HT-29 (cell line): Measurements from ENCODE around the gene LRRC4. TPM values are rescaled to one million over a fixed set of nuclear protein-coding genes. Genes with fewer than 3 reads are reported as not detected.

Source experiments
- DNase-seq: peaks from one replicate; pipeline ENCODE4 v3.0.0-alpha.2; 2015; ENCODE audit warnings: low spot score
- total RNA-seq: library from RNA; depleted of rRNA; stranded (reverse); fragments of >200 nt; shearing (Covaris generic); gene quantifications from 2 replicates; pipeline ENCODE4 v1.2.3, GENCODE V29; 2014

The LRRC4 gene
- total RNA-seq, 1 experiment from 2014 or later: not detected

DNA sequence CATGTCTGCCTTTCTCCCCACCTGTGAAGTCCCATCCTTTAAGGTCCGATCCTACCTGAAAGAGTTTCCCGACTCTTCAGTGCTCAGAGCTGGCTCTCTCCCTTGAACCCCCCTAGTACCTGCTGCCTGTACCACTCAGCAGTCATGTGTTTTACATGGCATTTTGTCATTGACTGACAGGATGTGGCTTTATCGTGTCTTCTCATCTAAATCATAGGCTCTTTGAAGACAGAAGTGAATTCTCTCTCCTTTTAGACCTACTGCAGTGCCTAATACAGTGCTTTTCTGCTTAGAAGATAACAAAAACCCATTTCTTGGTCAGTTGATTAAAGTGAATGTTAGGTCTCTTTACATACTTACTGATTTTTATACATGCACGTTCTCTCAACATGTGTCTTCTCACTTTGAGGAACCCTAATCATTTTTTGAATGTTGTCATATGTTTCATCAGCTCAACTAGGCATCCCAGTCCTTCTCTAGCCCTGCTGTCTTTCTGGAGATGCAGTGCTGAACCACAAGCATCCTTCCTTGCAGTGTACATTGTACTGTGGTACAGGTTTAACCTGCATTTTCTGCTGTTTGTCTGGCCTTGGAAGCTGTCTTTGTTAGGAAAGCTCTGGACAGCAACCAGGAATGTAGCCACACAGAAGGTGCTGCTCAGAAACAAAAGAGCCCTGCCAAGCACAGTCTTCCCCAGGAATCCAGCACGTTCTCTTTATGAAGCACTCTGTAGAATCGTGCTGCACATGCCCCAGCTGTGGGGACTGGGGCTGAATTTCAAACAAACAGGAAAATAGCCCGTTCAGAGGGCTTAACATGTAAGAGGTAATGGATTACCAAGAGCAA, 28.1 kb upstream of the LRRC4 start:
- no peak for DNase-seq

DNA sequence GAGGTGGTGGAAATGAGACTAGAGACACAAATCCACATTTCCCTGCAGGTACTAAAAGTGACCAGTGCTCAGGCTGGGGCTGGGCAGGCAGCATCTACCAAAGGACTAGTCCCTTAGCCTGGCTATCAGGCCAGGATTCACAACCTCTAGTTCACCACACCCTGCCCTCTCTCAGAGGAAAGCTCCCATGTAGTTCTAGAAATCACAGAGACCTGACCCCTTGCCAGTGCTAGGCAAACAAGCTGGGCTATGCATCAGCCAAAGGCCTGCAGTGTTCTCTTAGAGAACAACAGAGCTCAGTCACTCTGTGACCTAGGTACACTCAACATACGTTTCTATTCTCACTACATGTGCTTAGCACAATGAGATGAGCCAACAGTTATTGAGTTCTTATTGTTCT, 26.7 kb upstream of the LRRC4 start:
- DNase-seq: no peak

DNA sequence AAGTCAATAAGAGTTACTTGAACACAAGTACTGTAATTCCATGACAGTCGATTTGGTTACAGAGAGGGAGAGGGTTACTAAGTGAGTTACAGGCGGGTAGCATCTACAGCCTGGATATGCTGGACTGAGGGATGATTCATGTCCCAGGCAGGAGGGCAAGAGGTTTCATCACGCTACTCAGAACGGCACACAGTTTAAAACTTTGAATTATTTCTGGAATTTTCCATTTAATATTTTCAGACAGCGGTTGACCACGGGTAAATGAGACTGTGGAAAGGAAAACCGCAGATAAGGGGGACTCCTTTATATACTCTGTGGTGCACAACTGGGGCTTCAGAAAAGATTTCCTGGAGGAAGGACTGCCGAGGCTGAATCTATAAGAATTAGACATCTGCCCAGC, 25.7 kb upstream of the LRRC4 start:
- no peak for DNase-seq

DNA sequence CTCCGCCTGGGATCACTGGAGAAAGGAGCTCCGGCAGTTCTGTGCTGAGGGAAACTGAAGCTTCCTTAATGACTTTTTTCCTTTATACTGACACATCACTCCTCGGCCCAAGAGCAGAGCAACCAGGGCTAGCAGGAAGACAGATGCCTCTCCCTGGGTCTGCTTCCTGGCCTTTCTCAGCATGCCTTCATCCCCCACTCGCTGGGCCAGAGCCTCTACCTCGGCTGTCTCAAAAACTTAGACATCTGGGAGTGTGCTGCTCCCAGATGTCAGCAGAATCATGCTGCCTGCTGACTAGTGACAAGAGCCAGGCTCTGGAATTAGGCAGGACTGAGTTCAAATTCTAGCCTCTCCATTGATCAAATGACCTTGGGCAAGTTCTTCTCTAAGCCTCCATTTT, 24.4 kb upstream of the LRRC4 start:
- DNase-seq: no peak

DNA sequence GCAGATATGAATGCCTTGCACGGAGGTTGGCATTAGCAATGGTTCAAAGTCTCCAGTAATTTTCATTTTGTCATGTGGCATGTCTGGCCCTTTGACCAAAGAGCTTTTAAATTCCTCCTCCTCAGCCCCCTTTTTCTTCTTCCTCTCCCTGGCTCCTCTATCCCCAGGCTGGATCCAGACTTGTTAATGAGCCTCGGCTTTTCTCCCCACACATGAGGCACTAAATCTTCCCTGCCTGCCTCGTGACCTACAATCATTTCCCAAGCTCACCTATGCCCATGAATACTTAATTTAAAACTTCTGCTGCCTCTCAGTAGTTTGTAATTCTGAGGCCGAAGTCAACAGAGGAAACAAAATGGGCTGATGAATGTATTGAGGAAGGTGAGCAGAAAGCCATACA, 23.3 kb upstream of the LRRC4 start:
- no peak for DNase-seq

DNA sequence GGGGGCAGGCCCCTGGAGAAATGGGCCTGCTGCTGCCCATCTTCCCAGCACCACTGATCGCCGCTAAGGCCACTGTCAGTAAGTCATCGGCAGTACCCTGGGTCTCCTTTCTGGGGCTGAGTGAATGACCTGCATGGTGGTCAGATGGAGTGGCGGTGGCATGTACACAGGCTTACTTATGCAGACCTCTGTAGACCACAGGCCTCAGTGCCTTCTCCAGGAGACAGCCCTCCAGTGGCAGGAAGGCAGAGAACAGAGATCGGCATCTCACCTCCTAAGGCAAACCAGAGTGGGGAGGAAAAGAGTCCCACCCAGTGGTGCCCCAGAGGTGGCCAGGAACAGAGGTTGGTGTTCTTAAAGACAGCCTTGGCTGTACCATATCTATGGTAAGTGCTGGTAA, 22.8 kb upstream of the LRRC4 start:
- no peak for DNase-seq

DNA sequence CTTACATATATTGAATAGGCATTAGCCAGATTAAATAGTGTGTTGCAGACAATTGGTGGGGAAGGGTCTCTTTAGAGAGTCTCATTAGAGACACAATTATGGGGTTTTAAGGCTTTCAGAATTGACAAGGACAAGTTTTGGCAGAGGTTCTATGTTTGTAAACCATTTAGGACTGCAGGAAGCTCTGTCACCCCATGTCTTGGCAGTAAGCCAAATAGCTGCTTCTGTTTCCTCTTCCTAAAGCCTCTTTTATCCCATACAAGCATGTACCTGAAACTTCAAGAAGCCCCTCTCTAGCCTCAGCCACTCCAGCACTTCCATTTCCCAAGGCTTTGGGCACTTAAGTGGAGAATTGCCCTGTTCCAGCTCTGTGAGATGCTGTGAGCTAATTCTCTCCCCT, 21.8 kb upstream of the LRRC4 start:
- peak; percentile 53 for DNase-seq

DNA sequence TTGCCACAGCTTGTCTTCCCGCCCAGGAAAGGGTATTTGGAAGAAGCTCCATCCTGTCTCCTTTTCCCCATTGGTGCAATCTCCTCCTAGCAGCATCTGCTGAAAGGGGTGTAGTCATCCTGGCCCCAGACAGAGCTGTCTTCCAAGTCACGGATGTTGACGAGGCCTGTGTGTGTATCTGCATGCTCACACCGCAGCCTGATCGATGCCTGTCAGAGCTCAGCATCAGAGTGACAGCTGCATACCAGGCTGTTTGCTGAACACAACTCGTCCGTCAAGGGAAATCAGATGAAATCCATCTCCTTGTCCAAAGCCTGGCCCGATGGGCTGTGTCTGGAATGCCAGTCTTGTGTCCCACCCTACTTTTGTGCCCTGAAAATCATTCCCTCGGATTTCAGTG, 21.2 kb upstream of the LRRC4 start:
- DNase-seq: no peak

DNA sequence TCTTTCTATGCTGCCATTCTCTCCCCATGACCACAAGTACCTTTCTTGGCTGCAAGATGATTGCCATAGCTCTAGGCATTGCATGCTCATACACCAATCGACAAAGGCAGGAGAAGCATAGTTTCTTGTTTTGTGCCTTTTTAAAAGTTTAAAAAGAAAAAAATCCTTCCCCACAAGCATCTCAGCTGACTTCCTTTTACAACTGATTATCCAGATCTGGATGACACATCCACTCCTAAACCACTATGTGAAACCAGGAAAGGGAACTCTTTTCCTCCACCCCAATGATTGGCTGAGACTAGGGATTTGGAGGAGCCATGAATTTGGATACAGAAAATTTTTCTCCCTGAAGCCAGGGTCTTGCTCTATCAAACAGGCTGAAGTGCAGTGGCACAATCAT, 14.5 kb upstream of the LRRC4 start:
- no peak for DNase-seq

DNA sequence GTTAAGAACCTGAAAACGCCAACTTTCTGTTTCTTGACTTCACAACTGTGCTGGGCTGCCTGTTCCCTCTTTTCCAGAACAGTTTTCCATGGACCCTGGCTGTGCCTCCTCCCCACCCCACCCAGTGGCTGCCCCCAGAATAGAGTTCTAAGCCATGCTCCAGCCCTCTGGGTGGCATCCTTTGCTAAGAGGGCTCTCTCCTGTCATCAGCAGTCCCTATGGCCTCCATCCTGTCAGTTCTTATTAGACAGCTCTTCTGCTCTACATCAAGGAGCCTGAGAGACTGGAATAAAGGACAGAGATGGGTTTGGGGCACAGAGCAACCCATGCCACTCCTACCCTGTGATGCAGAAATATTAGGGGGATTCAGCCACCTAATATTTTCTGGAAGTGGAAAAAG, 13.9 kb upstream of the LRRC4 start:
- no peak for DNase-seq

DNA sequence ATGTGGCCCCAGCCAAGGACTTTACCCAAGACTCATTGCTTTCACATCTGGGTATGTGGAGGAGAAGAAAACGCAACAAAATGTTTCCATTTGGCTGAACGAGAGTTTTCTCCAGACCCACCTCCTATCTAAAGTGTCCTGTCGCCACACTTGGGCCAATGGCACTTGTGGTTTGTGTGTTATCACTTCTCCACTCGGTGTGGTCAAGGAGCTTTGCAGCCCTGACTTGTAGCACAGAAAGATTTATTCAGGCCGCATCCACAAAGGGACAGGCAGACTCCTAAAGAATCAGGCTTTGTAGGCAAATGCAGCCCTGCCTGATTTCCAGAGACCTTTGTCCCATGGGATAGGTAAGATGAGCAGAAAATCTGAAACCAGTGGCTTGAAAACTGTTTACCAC, 12.8 kb upstream of the LRRC4 start:
- DNase-seq: no peak

DNA sequence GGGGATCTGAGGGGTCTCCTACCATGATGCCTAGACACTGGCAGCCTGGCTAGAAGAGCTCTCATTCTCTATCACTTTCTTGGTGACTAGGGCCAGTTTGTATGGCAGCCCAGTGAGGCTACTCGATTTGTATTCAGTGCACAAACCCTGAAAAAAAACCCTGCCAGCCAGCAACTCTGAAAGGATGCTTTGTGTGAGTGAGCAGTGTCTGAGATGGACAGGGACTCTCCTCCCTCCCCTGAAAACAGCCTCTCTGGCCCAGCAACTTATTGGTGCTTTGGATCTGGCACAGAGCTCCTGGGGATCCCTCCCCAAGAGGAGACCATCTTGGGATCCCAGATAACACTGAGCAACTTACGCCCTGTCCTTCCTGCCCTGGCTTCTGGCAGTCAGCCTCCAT, 10.8 kb upstream of the LRRC4 start:
- no peak for DNase-seq

DNA sequence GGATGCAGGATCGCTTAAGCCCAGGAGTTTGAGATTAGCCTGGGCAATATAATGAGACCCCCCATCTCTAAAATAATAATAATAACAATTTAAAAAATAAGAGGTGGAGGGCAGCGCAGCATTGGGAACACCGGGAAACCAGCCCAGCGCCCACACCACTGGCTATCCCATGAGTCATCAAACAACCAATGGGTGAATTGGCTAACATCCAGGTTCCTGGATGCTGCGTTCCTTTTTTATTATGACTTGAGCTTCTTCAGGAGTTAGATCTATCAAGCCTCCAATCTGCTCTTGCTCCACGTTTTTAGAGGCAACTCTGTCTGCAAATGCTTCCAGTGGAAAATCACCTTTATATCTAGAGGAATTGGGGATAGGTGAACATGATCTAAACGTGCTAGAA, 10.0 kb upstream of the LRRC4 start:
- DNase-seq: peak; percentile 75

DNA sequence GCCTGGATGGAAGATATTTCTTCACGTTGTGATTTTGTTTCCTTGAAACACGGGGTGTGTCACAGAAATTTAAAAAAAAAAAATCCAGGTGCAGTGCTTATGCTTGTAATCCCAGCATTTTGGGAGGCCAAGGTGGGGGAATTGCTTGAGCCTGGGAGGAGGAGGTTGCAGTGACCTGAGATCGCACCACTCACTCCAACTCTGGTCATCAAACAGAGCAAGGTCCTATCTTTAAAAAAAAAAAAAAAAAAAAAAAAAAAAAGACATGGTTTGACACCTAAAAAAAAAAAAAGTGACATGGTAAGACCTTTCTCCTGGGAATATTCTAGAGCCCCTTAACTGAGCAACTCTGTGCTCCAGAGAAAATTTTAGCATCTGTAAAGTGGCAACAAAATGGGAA, 9.0 kb upstream of the LRRC4 start:
- DNase-seq: no peak

DNA sequence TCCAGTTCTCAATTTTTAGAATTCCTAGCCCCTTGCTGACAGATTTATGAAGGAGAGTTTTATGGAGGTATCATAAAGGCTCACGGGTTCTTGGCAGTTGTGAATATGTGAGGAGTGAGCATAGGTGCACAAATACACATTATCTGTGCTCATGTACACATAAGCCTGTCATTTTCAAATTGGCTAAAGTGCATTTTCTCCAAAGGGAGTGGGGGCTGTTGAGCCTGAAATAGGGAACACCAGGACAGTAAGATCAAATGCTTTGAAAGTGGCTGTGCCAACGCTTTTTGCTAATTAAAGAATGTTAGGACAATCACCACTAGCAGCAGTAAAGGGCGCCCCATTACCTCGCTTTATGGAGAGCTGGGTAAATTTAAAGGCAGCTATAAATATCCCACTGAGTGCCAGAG, 8.3 kb upstream of the LRRC4 start:
- DNase-seq: no peak

DNA sequence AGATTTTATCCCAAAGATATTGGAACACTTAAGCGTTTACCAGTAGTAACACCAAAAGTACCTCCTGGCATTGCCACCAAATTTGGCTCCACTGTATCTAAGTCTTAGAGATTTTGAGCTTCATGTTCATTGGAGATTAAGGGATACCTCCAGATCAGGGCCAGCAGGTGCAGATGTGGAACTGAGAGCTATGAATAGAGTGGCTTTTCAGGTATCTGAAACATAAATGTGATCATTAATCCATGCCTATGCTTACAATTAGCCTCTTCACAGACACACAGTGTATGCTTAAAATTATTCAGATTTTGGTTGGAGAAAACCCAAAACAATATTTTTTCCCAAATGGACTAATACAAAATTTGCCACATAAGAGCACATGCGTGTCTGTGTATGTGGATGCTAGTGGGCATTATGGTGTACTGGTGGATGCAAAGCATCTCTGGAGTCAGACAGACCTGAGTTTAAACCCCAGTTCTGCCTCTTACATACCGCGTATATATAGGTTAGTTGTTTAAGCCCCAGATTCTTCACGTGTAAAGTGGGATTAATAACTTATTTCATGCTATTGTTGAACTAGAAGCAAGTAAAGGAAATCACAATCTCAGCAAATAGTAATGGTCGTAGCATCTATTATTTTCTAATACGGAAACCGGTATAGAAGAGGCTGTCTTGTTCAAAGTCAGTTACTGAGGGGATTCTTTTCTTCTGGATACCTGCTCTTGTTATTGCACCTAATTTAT, 6.8 kb upstream of the LRRC4 start:
- no peak for DNase-seq

DNA sequence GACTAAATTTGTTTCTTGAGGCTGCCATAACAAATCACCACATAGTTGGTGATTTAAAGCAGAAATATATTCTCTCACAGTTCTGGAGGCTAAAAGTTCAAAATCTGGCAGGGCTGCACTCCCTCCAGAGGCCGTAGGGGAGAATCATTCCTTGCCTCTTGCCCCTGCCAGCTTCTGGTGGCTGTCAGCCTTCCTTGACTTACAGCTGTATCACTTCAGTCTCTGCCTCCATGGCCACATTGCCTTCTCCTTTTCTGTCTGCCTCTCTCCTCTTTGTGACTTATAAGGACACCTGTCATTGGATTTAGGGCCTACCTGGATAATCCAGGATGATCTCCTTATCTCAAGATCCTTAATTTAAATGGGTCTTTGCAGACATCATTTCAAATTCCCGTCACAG, 5.8 kb upstream of the LRRC4 start:
- DNase-seq: no peak

DNA sequence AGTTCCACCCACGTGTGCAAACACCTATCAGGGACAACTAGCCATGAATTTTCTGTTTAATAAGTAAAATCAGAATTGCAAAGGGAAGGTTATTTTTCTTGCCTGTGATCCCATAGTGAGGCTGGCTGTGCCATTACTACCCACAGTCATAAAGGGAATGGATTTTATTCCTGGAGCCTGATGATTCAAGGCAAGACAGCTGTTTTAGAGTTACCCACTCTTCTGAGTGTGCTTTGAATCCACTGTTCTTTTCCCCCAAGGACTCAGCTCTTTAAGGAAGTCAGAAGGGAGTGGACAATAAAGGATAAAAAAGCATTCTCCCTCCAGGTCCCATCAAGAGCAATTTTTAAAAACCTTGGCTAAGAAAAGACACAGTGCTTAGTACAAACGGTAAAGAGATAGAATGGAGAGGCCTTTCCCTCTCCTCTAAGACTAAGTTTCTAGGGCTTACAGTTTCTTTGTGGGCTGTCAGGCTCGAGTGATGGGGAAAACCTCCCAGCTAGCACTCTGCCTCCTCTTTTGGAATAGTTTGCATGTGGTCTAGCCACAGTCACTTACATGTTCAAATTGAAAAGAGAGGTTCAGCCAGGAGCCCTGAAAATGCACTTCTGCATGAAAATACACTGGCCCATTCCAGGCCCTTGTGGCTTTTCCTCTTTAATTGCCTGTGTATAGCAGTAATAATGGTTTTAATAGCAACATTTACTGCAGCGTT, 5.1 kb upstream of the LRRC4 start:
- DNase-seq: no peak

DNA sequence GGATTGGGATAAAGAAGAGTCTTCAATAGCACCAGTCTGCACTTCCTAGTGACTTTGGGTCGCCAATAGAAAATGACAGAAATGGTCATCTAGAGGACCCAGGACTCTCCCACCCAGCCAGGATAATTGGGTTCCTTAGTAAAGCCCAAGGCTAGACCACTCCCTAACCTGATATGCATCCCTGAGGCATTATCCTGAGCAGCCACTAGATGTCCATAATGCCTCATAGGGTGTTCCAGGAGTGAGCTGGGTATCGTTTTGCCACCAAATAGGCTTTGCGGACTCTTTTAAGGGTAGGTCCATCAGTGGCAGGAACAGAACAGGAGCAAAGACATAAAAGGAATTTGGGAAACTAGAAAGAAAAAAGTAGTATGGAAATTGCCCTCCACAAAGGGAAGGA, 4.5 kb upstream of the LRRC4 start:
- DNase-seq: peak; percentile 40

DNA sequence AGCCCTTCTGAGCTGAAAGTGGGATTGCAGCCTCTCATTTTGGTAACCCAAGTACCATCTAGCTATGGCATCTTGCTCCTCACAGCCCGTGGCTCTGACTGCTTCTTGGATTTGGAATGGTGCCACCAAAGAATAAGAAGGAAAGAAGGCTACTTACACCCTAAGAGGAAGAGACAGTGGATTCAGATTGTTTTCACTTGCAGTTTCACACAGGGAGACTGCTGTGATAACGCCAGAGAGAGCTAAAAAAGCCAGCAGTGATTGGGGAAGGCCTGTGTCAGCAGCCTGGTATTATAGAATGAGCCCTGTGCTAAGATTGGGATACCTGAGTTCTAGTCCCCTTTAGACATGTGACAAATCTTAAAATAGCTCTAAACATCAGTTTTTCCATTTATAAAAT, 3.6 kb upstream of the LRRC4 start:
- no peak for DNase-seq

DNA sequence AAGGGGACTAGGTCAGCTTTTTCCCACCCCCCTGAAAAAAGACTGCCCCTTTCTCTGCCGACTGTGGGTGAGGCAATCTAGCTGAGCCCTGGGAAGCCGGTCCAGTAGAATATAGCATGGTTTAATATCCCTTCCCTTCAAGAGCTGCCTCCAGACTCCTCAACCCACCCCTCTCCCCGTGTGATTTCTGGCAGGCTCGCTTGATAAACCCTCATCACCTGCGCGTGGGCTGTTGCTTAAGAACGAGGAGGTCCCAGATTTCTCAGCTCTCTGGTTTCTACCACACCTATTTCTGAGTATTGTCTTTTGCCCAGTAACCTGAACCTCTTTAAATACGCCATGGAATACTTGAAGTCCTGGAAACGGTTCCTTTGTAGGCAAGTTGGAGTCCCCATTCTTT, 2.0 kb upstream of the LRRC4 start:
- DNase-seq: no peak

DNA sequence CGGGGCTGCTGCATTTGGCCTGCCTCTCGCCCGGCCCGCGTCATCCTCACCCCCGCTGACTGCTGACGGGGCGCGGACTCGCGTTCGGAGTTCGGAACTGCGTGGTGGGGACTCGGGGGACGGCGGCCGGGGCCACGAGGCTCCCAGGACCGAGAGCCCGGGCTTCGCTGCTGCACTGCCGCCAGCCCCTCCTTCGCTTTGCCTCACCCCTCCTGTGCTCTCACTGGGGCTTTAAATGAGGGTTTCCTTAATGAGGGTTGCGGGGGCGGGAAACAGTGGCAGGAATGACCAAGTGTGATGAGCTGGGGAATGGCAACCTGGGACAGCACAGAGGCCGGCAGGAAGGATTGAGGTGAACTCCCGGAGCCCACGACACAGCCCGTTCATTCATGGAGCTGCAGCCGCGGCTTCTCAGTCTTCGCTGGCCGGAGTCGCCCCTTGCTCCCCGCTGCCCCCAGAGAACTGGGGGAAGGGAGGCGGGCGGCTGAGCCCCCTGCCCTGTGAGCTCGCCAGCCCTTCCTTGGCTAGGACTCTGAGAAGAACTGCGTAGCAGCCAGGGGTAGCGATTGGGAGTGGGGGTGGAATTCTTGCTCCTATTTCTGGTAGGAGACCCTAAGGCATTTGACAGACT, 1.5 kb upstream of the LRRC4 start:
- DNase-seq: no peak
